NCI-H82 treated with DMSO at 0.1 percent for 48 hours (cell line): ENCODE results near the gene NXT1.

Experiments
- DNase-seq: peaks from one replicate; lab custom pipeline; 2025; ENCODE audit not compliant: unreplicated experiment; lab: John Stamatoyannopoulos, UW

The NXT1 gene

DNA sequence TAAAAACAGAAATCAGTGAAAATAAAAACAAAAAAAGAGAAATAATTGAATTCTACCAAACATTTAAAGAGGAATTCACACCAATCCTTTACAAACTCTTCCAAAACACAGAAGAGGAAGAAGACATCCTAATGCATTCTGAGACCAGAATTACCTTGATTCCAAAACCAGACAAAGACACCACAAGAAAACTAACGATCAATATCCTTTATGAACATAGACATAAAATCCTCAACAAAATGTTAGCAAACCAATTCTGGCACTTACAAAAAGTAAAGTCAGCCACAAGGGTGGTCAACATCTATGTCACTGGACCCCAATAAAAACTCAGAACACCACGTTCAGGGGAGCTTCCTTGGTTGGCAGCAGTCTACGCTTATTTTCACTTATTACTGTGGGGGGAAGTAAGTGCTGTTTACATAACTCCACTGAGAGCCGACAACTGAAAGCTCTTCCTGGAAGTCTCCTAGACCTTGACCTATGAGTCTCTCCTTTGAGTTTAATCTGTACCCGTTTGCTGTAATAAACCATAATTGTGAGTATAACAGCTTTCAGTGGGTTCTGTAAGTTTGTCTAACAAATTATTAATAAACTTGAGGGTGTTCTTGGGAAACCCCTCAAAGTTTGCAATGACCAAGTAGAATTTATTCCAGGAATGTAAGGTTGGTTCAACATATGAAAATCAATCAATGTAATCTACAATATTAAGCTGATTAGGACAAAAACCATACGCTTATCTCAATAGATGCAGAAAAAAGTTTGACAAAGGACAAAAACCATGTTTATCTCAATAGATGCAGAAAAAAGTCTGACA lies 35.9 kb downstream of the NXT1 start:
- DNase-seq, result no peak

DNA sequence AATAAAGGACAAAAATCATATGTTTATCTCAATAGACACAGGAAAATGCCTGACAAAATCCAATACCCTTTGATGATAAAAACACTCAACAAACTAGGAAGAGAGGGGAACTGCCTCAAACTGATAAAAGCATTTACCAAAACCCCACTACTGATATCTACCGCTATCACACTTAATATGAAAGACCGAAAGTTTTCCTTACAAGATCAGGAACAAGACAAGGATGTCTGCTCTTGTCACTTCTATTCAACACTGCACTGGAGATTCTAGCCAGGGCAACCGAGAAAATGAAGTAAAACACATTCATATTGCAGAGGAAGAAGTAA lies 36.5 kb downstream of the NXT1 start:
- no peak for DNase-seq

DNA sequence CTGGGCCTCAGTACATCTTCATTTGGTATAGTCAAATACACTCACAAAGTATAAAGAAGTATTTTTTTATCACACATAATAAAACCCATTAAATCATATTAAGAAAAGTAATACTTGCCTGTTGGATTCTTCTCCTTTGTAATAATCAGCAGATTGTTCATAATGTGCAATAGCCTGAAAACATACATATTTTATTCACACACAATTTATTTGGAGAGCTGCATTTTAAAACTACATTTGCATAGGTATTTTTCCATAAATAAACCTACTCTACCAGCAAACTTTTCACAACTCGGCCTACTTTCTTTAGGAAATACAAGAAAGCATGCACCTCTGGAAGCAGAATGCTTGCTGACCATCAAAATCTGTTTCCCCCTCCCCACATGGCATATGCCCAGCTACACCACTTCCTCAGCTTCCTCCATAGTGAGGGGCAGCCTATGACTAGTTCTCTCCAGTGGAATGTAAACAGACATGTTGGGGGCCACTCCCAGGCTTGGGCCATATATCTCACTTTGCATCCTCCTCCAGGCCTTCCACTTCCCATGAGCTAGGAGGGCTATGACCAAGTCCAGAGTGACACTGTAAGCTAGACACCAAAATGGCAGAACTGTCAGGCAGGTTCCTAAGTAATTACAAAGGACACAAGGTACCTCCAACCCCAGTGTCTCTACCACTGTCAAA lies 39.6 kb downstream of the NXT1 start:
- no peak for DNase-seq

DNA sequence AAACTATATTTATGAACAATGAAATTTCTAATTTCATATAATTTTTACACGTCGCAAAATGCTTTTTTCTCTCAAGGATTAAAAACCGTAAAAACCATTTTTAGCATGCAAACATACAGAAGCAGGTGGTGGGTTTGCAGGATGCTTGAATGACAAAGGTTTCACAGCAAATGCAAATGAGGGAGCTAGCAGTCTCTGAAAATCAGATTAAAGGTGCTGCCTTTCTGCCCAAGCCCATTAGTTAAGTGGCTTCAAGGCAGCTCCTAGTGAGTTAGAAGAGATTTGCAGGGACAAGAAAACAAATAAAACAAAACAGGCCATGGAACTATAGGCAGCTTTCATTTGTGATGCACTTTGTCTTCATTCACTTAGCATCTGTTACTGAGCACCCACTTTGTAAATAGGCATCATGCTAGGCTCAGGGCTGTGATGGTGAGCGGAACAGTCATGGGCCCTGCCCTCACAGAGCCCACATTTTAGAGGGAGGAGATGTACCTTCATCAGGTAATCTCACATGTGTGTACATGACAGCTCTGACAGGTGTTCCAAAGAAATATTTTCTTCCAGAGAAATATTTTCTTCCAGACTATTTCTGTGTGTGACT lies 41.2 kb downstream of the NXT1 start:
- no peak for DNase-seq

GRCh38 chr20:23393996-23394775 lies 43.6 kb downstream of the NXT1 start:
- DNase-seq, result no peak

- no peak for DNase-seq
These were observed 46.5 kb downstream of the NXT1 start for GRCh38 chr20:23396950-23397627.

- DNase-seq, result no peak
These were observed 47.4 kb downstream of the NXT1 start for GRCh38 chr20:23397961-23398360.

DNA sequence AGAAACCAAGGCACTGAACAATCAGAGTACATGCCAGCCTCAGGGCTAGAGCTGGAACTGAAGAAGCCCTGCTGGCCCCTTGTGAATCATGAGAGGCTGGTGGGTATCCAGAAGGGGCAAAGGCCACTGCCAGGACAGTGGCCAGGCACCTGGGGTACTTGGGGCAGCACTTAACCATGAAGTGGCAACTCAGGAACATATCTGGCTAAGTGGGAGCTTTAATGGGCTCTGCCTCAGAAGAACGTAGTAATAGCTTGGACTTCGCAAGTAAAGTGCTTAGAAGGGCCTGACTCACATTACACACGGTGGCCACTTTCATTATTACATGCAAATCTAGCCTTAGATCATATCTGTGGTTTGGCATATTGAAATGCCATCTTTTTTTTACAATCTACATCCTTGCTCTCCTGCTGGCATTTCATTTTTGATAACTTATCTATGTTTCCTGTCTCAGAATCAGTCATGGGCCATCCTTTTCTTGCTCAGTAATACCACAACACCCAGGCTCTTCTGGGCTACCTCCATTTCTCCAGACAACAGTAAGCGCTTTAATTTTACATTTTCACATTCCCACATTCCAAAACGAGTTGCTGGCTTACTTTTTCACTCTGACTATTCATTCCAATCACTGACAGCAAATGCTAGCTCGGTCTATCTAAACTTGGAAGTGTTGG lies 49.1 kb downstream of the NXT1 start:
- DNase-seq, result no peak

DNA sequence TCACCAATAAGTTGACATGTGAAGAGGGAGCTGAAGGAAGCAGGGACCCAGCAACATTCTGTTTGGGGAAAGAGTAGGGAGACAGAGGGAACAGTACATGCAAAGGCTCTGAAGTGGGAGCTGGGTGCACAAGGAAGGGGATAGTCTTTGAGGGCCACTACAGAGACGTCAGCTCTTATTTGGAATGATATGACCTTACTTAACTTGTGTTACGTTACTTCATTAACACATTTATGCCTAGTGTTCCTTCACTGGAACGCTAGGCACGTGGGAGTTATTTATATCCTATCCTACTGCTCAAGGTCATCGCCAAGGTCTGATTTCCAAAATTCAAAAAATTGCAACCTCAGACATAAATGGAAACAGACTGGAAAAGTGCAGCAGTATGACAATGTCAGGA lies 50.5 kb downstream of the NXT1 start:
- no peak for DNase-seq

GRCh38 chr20:23403751-23404150 lies 53.2 kb downstream of the NXT1 start:
- no peak for DNase-seq

DNA sequence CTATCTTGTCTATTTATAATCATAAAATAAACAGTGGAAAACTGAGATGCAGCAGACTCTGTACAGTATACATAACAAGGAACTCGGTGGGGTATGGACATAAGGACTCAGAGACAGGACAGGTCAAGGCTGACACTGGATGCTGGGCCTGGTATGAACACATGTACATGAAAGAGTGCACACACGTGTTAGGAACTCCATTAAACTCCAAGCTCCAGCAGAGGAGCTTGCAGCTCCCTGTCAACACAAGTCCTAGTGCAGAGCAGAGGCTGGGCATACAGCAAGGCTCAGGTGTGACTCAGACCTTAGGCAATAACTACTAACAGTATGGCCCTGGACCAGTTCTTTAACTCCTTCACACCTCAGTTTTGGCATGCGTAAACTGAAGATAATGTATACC lies 53.6 kb downstream of the NXT1 start:
- no peak for DNase-seq
